Upper lobe of left lung (tissue), 6 donors: ENCODE results near the gene UMAD1. TPM values are rescaled to one million over a fixed set of nuclear protein-coding genes. Genes with fewer than 3 reads are reported as not detected.
"Not testable (repeated sequence)": the region's sequence is repeated elsewhere in the genome, so short reads cannot be mapped to it uniquely, and the experiment has no call there.

Source experiments
- ATAC-seq, 2 donors: fragments of 200-7000 bp; cut with Tn5 transposase; one replicate each; pipeline ENCODE4 v1.9.1; 2022; ENCODE audit warnings: mild to moderate bottlenecking in 2 of 2, moderate library complexity in 2 of 2; ENCODE audit not compliant: low FRiP score in 2 of 2
- DNase-seq, 2 donors: peaks; one replicate each; pipeline ENCODE4 v3.0.0-alpha.2; 2019 to 2020
- H3K27ac ChIP-seq, 4 donors: fragments of 200-600 bp; sonication (generic); one replicate each; pipeline ENCODE4 v1.5.1; 2016 to 2019
- H3K27me3 ChIP-seq, 4 donors: fragments of 200-600 bp; sonication (generic); one replicate each; pipeline ENCODE4 v1.5.1; 2017 to 2019
- H3K36me3 ChIP-seq, 4 donors: fragments of 200-600 bp; sonication (generic); one replicate each; pipeline ENCODE4 v1.5.1; 2016 to 2019
- H3K4me1 ChIP-seq, 4 donors: fragments of 200-600 bp; sonication (generic); one replicate each; pipeline ENCODE4 v1.5.1; 2018 to 2019
- H3K4me3 ChIP-seq, 4 donors: fragments of 200-600 bp; sonication (generic); one replicate each; pipeline ENCODE4 v1.5.1; 2017 to 2019; ENCODE audit warnings: mild to moderate bottlenecking in 2 of 4, moderate library complexity in 1 of 4
- H3K9me3 ChIP-seq, 4 donors: fragments of 200-600 bp; sonication (generic); one replicate each; pipeline ENCODE4 v1.5.1; 2018 to 2019
- CTCF ChIP-seq, 6 experiments: fragments of 450-650 bp in 4 of 6; fragments of 200-600 bp in 2 of 6; sonication (generic) in 2 of 6; IDR thresholded peaks; one replicate each; pipeline ENCODE4 v1.5.1; 2016 to 2019; ENCODE audit warnings: antibody characterized with exemption in 6 of 6
- EP300 ChIP-seq, 4 donors: sonication (generic); formaldehyde crosslinking; IDR thresholded peaks; one replicate each; pipeline ENCODE4 v1.5.1; 2017; ENCODE audit warnings: antibody characterized with exemption in 4 of 4, control low read depth in 2 of 4
- POLR2A ChIP-seq, 4 donors: fragments of 450-650 bp; IDR thresholded peaks; one replicate each; pipeline ENCODE4 v1.5.1; 2016 to 2017; ENCODE audit warnings: antibody characterized with exemption in 4 of 4, mild to moderate bottlenecking in 2 of 4
- POLR2AphosphoS5 ChIP-seq, 2 donors: sonication (generic); formaldehyde crosslinking; IDR thresholded peaks; one replicate each; pipeline ENCODE4 v1.5.1; 2017; ENCODE audit warnings: antibody characterized with exemption in 2 of 2
- WGBS, 2 donors: methylation state at CpG; one replicate each; pipeline ENCODE4 v1.1.5; 2017 to 2018; 5-methylcytosine and 5-hydroxymethylcytosine counted together
- total RNA-seq, 6 donors: library from RNA; depleted of rRNA in 4 of 6; stranded (reverse); fragments of >200 nt in 4 of 6; gene quantifications; one replicate each; pipeline versions ENCODE4 v1.1.0 to v1.2.1, GENCODE V29; 2016 to 2021
- donor health status: DM: no; HTN: no; CAD: no; lungs with moderate emphysema.
- donor health status: DM: no; HTN: yes; CAD: no; lungs with severe emphysema.

Gene UMAD1
- total RNA-seq, 6 donors from 2014 or later: 8.4 to 29.7 (median 13.3) TPM

GRCh38 chr7:7816084-7816483 lies 175.5 kb downstream of the UMAD1 start:
- DNase-seq: no peak
- Histone ChIP-seq H3K27me3 (no peaks in the 10 kb centered on the region), H3K4me1 (no peaks in the 10 kb centered on the region), H3K27ac (peak overlapping the region in 1 of 4 donors; percentile 16), H3K36me3 (no peaks in the 10 kb centered on the region), H3K9me3 (no peaks in the 10 kb centered on the region), H3K4me3 (no peak overlapping the region)
- ATAC-seq: no peak
- TF ChIP-seq POLR2AphosphoS5 (IDR thresholded peaks at IDR 0.05) (no peak), CTCF (IDR thresholded peaks at IDR 0.05) (no peak), POLR2A (IDR thresholded peaks at IDR 0.05) (no peak), EP300 (IDR thresholded peaks at IDR 0.05) (no peak)
- 58 to 71% methylated on average over 7 of the region's 7 CpGs for WGBS, 2 donors

DNA sequence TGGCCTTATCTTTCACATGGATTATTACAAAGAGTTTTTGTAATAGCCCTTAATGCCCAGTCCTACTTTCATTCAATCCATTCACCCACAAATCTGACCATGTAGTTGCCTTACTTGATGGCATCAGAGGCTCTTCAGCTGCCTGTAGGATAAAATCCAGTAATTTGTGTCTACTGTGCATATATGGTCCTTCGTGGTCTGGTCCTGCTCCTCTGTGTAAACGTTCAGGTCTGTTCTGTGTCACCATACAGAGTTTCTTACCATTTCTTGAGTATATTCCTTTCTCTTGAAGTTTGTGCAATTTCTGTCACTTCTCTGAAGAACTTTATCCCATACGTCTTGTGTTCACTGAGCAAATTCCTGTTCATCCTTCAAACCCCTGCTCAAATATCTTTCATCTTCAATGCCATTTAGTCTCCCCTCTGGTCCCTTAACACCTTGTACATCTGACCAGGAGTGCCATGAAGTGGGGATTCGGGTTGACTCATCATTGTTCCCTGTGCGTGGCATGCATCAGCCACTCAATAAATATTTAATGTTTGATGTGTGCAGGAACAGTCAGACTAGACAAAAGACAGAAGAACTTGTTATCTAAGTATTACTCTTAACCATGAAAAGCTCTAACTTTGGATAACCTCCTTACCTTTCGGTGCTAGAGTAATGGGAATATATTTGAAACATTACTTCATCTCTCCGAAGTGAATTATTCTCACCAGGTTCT lies 176.4 kb downstream of the UMAD1 start:
- Histone ChIP-seq H3K4me3 (no peak overlapping the region), H3K4me1 (no peaks in the 10 kb centered on the region), H3K36me3 (no peaks in the 10 kb centered on the region), H3K27me3 (no peaks in the 10 kb centered on the region), H3K9me3 (no peaks in the 10 kb centered on the region), H3K27ac (no peak overlapping the region)
- ATAC-seq (no peak), DNase-seq (no peak)
- WGBS, 2 donors: 67 to 70% methylated on average over 7 of the region's 7 CpGs
- TF ChIP-seq CTCF (IDR thresholded peaks at IDR 0.05) (no peak), POLR2AphosphoS5 (IDR thresholded peaks at IDR 0.05) (no peak), EP300 (IDR thresholded peaks at IDR 0.05) (no peak), POLR2A (IDR thresholded peaks at IDR 0.05) (no peak)

- H3K9me3 ChIP-seq: no peaks in the 10 kb centered on the region
- H3K36me3 ChIP-seq: no peaks in the 10 kb centered on the region
- WGBS, 2 donors: 88 to 91% methylated on average over 2 of the region's 2 CpGs
- ATAC-seq (no peak), DNase-seq (no peak)
- H3K27ac ChIP-seq: no peak overlapping the region
- TF ChIP-seq POLR2AphosphoS5 (IDR thresholded peaks at IDR 0.05) (no peak), CTCF (IDR thresholded peaks at IDR 0.05) (no peak), EP300 (IDR thresholded peaks at IDR 0.05) (no peak), POLR2A (IDR thresholded peaks at IDR 0.05) (no peak)
- no peak overlapping the region for H3K4me3 ChIP-seq
- no peaks in the 10 kb centered on the region for H3K4me1 ChIP-seq
- no peaks in the 10 kb centered on the region for H3K27me3 ChIP-seq
These were observed 177.2 kb downstream of the UMAD1 start for GRCh38 chr7:7817748-7818147.

- WGBS, 2 donors: 97 to 98% methylated on average over 2 of the region's 2 CpGs
- not testable (repeated sequence) for H3K4me1 ChIP-seq, H3K27me3 ChIP-seq, DNase-seq, H3K36me3 ChIP-seq, ATAC-seq, H3K9me3 ChIP-seq, H3K4me3 ChIP-seq, H3K27ac ChIP-seq
These were observed 177.6 kb downstream of the UMAD1 start for GRCh38 chr7:7818179-7818578.

DNA sequence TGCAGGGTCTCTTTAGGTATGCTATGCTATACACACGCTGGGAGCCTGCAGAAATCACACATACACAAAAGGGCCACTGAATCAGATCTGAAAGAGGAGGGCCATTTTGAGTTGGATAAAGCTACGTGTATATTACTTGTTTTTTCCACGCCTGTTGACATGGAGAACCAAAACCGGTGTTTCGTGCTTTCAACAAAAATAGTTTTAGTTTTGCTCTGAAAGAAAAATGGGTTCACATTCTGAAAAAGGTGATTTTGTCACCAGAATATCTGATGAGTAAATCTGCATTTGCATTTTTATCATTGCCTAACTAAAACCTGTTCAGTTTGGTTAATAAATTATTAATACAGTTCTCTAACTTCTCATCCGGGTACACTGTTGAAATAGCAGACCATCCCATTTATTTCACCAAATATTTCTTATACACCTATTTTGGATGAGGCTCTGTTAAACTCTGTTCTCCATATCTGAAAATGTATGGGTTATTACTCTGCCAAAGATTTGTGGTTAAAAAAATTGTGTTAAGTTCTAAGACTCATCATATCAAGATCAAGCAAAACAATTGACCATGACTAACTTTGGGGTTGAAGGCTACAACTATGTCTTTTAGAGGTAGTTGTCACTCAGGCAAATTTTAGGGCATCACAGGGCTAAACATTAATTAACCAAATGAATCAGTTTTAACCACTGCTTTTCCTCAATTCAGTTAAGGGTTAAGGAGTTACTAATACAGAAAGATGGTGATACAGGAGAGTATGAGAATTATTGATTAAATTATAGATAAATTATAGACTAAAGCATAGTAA lies 179.1 kb downstream of the UMAD1 start:
- H3K36me3 ChIP-seq: no peaks in the 10 kb centered on the region
- no peak overlapping the region for H3K27ac ChIP-seq
- TF ChIP-seq POLR2AphosphoS5 (IDR thresholded peaks at IDR 0.05) (no peak), POLR2A (IDR thresholded peaks at IDR 0.05) (no peak), CTCF (IDR thresholded peaks at IDR 0.05) (no peak), EP300 (IDR thresholded peaks at IDR 0.05) (no peak)
- no peak for ATAC-seq
- no peak overlapping the region for H3K4me3 ChIP-seq
- 81 to 89% methylated on average over 6 of the region's 6 CpGs for WGBS, 2 donors
- H3K27me3 ChIP-seq: no peaks in the 10 kb centered on the region
- DNase-seq: no peak
- no peaks in the 10 kb centered on the region for H3K4me1 ChIP-seq
- no peaks in the 10 kb centered on the region for H3K9me3 ChIP-seq
